ENCODE data around the gene MSLN.

DNA sequence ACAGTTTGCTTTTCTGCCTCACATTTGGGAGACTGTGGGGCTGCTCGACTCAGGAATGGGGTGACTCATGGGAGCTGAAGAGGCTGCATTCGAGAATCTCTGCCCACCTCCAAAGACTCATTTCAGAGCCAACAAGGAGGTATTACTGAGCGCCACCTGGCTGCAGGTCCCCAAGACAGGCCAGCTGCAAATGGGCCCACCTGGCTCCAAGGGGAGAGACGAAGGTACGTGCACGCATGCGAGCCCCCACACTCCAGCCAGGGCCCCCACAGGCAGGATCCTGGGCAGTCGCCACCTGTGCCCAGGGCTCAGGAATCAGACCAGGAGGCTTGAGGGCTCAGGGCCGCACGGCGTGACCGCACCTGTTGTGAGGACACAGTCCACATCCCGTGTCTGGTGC is 27.6 kb upstream of the MSLN start:
- TF ChIP-seq, protein P1, sequence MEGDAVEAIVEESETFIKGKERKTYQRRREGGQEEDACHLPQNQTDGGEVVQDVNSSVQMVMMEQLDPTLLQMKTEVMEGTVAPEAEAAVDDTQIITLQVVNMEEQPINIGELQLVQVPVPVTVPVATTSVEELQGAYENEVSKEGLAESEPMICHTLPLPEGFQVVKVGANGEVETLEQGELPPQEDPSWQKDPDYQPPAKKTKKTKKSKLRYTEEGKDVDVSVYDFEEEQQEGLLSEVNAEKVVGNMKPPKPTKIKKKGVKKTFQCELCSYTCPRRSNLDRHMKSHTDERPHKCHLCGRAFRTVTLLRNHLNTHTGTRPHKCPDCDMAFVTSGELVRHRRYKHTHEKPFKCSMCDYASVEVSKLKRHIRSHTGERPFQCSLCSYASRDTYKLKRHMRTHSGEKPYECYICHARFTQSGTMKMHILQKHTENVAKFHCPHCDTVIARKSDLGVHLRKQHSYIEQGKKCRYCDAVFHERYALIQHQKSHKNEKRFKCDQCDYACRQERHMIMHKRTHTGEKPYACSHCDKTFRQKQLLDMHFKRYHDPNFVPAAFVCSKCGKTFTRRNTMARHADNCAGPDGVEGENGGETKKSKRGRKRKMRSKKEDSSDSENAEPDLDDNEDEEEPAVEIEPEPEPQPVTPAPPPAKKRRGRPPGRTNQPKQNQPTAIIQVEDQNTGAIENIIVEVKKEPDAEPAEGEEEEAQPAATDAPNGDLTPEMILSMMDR (IDR thresholded peaks at IDR 0.05), result no peak
- TF ChIP-seq POLR2A (IDR thresholded peaks at IDR 0.05), result no peak

Measured in esophagus squamous epithelium (tissue), 4 donors.